Measurements from ENCODE around the gene DNAJA2.
"Not testable (repeated sequence)": the region's sequence is repeated elsewhere in the genome, so short reads cannot be mapped to it uniquely, and the experiment has no call there.

The DNAJA2 gene

GRCh38 chr16:46975165-46975564 lies 1.7 kb upstream of the DNAJA2 start:
- DNase-seq (ENCODE audit: low read depth in 3 of 3), result no peak

- DNase-seq (ENCODE audit: low read depth in 3 of 3), result peak in 1 of 3 experiments; percentile 5
Measured at GRCh38 chr16:46974352-46974751, 878 bp upstream of the DNAJA2 start.

- DNase-seq (ENCODE audit: low read depth in 3 of 3), result no peak
Measured at GRCh38 chr16:46973996-46974324, 486 bp upstream of the DNAJA2 start.

GRCh38 chr16:46972429-46973206 lies 856 bp downstream of the DNAJA2 start:
- peak in 1 of 3 experiments; percentile 43 for DNase-seq (ENCODE audit: low read depth in 3 of 3)

- DNase-seq (ENCODE audit: low read depth in 3 of 3), result no peak
Measured at GRCh38 chr16:46971271-46971670, 2.2 kb downstream of the DNAJA2 start.

GRCh38 chr16:46970089-46970488 lies 3.4 kb downstream of the DNAJA2 start:
- no peak for DNase-seq (ENCODE audit: low read depth in 3 of 3)

- no peak for DNase-seq (ENCODE audit: low read depth in 3 of 3)
Measured at GRCh38 chr16:46968063-46968435, 5.4 kb downstream of the DNAJA2 start.

- DNase-seq (ENCODE audit: low read depth in 3 of 3), result no peak
Measured at GRCh38 chr16:46962629-46963028, 10.8 kb downstream of the DNAJA2 start.

GRCh38 chr16:46961373-46962353 lies 11.8 kb downstream of the DNAJA2 start:
- peak in 1 of 3 experiments; percentile 17 for DNase-seq (ENCODE audit: low read depth in 3 of 3)

- no peak for DNase-seq (ENCODE audit: low read depth in 3 of 3)
Measured at GRCh38 chr16:46954562-46954961, 18.9 kb downstream of the DNAJA2 start.

- DNase-seq (ENCODE audit: low read depth in 3 of 3), result no peak
Measured at GRCh38 chr16:46950009-46950408, 23.5 kb downstream of the DNAJA2 start.

GRCh38 chr16:46949241-46949892 lies 24.1 kb downstream of the DNAJA2 start:
- peak in 2 of 3 experiments; percentile 16 to 34 for DNase-seq (ENCODE audit: low read depth in 3 of 3)

GRCh38 chr16:46948548-46949166 lies 24.8 kb downstream of the DNAJA2 start:
- DNase-seq (ENCODE audit: low read depth in 3 of 3), result no peak

- peak in 1 of 3 experiments; percentile 14 for DNase-seq (ENCODE audit: low read depth in 3 of 3)
Measured at GRCh38 chr16:46947900-46948547, 25.4 kb downstream of the DNAJA2 start.

GRCh38 chr16:46944713-46945112 lies 28.8 kb downstream of the DNAJA2 start:
- DNase-seq (ENCODE audit: low read depth in 3 of 3), result not testable (repeated sequence)

GRCh38 chr16:46937536-46937935 lies 35.9 kb downstream of the DNAJA2 start:
- no peak for DNase-seq (ENCODE audit: low read depth in 3 of 3)

- no peak for DNase-seq (ENCODE audit: low read depth in 3 of 3)
Measured at GRCh38 chr16:46932802-46933201, 40.7 kb downstream of the DNAJA2 start.

GRCh38 chr16:46930861-46931260 lies 42.6 kb downstream of the DNAJA2 start:
- DNase-seq (ENCODE audit: low read depth in 3 of 3), result no peak

- peak; percentile 34 to 59 (median 47) for DNase-seq (ENCODE audit: low read depth in 3 of 3)
Measured at GRCh38 chr16:46929378-46930332, 43.8 kb downstream of the DNAJA2 start.

- DNase-seq (ENCODE audit: low read depth in 3 of 3), result no peak
Measured at GRCh38 chr16:46928811-46929210, 44.7 kb downstream of the DNAJA2 start.

Data from stimulated activated CD4-positive, alpha-beta T cell treated with anti-CD3 and anti-CD28 coated beads, TNF-alpha, amount 100 ng/mL, for 24 hours (primary cell).